ENCODE results near the gene BEND7.

Gene BEND7

DNA sequence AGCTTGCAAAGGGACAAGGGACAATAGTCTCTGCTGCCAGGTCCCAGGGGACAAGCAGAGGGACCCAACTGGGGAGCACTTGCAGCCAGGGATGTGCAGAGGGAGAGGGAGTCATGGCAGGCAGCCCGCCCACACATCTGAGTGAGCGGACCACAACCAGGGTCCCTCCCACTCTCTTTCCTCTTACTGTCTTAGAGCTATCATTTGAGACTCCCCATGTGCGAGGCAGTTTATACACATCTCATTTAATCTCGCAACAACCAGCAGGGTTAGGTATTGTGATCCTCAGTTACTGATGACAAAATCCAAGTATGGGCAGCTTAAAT lies 70.2 kb downstream of the BEND7 start:
- no peak overlapping the region for H3K4me3 ChIP-seq (ENCODE audit: low read depth, low read length)
- TF ChIP-seq, protein P1, sequence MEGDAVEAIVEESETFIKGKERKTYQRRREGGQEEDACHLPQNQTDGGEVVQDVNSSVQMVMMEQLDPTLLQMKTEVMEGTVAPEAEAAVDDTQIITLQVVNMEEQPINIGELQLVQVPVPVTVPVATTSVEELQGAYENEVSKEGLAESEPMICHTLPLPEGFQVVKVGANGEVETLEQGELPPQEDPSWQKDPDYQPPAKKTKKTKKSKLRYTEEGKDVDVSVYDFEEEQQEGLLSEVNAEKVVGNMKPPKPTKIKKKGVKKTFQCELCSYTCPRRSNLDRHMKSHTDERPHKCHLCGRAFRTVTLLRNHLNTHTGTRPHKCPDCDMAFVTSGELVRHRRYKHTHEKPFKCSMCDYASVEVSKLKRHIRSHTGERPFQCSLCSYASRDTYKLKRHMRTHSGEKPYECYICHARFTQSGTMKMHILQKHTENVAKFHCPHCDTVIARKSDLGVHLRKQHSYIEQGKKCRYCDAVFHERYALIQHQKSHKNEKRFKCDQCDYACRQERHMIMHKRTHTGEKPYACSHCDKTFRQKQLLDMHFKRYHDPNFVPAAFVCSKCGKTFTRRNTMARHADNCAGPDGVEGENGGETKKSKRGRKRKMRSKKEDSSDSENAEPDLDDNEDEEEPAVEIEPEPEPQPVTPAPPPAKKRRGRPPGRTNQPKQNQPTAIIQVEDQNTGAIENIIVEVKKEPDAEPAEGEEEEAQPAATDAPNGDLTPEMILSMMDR (IDR thresholded peaks at IDR 0.05; ENCODE audit: borderline replicate concordance, insufficient read depth, low read depth, low read length), result no peak

DNA sequence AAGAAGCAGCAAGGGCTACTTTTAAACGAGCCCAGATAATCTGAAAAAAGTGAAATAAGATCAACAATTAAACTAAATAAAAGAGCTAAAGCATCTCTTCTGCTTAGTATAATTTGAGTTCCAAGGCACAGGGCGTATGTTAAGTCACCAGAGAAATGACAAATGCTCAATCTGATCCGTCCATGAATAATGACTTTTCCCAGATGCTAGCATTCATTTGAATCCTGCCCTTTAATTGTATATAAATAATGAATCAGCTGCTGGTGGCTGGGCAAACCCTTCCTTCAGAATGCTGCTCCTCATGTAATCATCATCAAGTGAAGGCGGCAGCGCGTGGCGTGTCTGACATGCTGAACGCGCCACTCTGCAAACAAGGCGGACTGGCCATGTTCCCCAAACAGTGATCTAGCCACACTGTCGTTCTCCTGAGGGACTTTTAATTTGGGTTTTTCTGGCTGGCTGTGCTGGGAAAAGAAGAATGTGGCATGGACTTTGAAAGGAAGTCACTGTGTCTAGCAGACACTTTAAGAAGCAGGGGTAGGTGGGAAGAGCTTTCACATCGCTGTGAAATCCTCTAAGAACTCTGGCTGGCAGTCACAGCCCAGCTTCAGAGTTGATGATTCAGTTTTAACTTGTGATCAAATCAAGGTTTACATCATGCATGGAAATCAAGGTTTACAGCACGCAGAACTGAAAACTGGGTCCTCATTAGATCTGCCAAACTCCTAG lies 70.7 kb downstream of the BEND7 start:
- TF ChIP-seq, protein P1 (IDR thresholded peaks at IDR 0.05; ENCODE audit: borderline replicate concordance, insufficient read depth, low read depth, low read length), result no peak
- H3K4me3 ChIP-seq (ENCODE audit: low read depth, low read length), result no peak overlapping the region

DNA sequence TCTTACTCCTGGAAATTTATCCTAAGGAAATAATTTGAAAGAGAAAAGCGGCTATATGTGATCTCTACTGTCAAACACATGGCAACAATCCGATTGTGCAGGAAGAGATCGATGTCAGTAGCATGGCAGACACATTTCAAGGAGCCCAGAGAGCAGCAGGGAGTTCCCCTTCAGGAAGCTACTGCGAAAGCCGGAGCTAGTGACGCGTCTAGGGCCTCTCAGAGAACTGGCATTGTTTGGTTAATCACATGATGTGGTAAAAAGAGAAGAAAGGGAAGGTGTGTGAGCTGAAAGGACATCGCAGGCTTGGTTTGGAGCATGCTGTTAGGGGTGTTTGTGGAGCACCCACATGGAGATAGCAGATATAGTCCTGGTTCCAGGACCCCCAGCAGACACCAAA lies 74.9 kb downstream of the BEND7 start:
- H3K4me3 ChIP-seq (ENCODE audit: low read depth, low read length), result no peak overlapping the region
- TF ChIP-seq, protein P1 (IDR thresholded peaks at IDR 0.05; ENCODE audit: borderline replicate concordance, insufficient read depth, low read depth, low read length), result no peak

- no peak overlapping the region for H3K4me3 ChIP-seq (ENCODE audit: low read depth, low read length)
- TF ChIP-seq, protein P1 (IDR thresholded peaks at IDR 0.05; ENCODE audit: borderline replicate concordance, insufficient read depth, low read depth, low read length), result no peak
Measured at GRCh38 chr10:13450069-13450468, 78.7 kb downstream of the BEND7 start.

DNA sequence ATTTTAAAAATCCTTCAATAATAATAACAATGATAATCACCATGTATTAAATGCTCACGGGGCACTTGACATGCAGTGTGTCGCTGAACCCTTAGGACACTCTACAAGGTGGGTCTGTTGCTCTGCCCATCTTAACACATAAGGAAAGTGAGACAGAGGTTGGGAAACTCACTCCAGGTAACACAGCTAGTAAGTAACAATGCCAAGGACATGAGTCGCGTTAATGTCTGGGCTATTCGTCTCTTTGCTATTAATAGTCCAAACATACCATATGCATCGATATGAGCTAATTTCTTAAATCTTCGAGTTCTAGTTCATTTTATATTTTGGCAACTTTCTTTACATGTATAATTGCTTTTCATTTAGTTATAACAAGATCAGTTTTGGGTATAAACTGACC lies 79.5 kb downstream of the BEND7 start:
- no peak overlapping the region for H3K4me3 ChIP-seq (ENCODE audit: low read depth, low read length)
- TF ChIP-seq, protein P1 (IDR thresholded peaks at IDR 0.05; ENCODE audit: borderline replicate concordance, insufficient read depth, low read depth, low read length), result no peak

DNA sequence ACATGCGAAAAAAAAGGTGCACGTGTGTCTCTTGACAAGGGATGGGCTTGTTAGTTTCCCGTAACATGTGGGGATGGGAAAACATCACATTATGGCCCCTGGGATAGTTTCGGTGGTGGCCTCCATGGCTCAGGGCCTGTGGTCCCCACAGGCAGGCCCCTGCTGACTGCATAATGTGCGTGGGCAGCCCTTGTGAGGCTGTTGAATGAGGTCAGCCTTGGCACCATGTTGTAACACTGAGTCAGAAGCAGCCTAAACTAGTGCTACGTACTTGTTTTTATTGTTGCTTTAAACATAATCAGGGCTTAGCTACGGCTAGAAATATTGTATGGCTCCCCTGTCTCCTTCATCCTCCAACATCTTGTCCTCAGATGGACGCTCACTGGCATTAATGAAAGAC lies 80.6 kb downstream of the BEND7 start:
- TF ChIP-seq, protein P1 (IDR thresholded peaks at IDR 0.05; ENCODE audit: borderline replicate concordance, insufficient read depth, low read depth, low read length), result no peak
- H3K4me3 ChIP-seq (ENCODE audit: low read depth, low read length), result no peak overlapping the region

GRCh38 chr10:13445656-13446400 lies 83.0 kb downstream of the BEND7 start:
- TF ChIP-seq, protein P1 (IDR thresholded peaks at IDR 0.05; ENCODE audit: borderline replicate concordance, insufficient read depth, low read depth, low read length), result no peak
- no peak overlapping the region for H3K4me3 ChIP-seq (ENCODE audit: low read depth, low read length)

All from GM12875 (cell line).